NOMO-1 (cell line): ENCODE measurements around the gene FNDC7.

ENCODE experiments used
- DNase-seq, 2 experiments: peaks; one replicate each; lab custom pipeline; 2025; ENCODE audit not compliant: unreplicated experiment in 2 of 2; lab: John Stamatoyannopoulos, UW

Gene FNDC7

GRCh38 chr1:108791790-108792189 lies 79.1 kb downstream of the FNDC7 start:
- no peak for DNase-seq
